OCI-LY7 (cell line): Measurements from ENCODE around the gene TMEM9B.

Experiments used
- EZH2phosphoT487 ChIP-seq: fragments of 200-600 bp; sonication (generic); IDR thresholded peaks from 2 replicates; pipeline ENCODE4 v1.6.1; 2018; ENCODE audit warnings: low read depth, borderline replicate concordance, mild to moderate bottlenecking, mixed run types, antibody characterized with exemption, low read length, moderate library complexity, mixed read lengths
- TF ChIP-seq, protein P1 (sequence below): fragments of 200-600 bp; sonication (generic); conservative IDR thresholded peaks from 2 replicates; pipeline ENCODE4 v1.5.1; 2014; ENCODE audit warnings: mild to moderate bottlenecking, antibody characterized with exemption, low read length, moderate library complexity, mixed read lengths

DNA sequence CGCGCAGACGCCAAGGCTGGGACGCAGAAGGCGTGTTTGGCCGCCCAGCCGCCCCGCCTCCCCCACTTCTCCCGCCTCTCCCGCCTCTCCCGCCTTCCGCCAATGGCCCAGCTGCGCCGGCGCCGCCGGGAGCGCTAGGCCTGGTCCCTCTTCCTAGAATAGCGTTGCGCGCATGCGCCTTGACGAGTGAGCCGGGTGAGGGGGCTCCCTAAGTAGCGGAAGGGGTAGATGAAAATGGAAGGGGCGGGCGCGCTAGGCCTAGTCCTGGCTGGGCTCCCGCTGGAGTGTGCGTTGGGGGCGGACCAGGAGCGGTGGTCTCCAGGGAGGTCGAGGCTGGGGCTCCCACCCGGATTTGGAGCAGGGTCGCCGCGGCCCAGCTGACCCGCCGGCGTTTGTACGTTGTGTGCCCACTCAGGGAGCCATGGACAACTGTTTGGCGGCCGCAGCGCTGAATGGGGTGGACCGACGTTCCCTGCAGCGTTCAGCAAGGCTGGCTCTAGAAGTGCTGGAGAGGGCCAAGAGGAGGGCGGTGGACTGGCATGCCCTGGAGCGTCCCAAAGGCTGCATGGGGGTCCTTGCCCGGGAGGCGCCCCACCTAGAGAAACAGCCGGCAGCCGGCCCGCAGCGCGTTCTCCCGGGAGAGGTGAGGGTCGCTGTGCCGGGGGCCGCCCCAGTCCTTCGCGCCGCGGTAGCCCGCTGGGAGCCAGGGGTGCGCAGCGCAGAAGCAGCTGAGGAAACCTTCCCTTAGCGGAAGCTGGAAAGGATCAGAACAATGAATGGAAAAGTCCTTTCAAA is 53.0 kb downstream of the TMEM9B start, which contains the start of gene AKIP1:
- TF ChIP-seq, protein P1, sequence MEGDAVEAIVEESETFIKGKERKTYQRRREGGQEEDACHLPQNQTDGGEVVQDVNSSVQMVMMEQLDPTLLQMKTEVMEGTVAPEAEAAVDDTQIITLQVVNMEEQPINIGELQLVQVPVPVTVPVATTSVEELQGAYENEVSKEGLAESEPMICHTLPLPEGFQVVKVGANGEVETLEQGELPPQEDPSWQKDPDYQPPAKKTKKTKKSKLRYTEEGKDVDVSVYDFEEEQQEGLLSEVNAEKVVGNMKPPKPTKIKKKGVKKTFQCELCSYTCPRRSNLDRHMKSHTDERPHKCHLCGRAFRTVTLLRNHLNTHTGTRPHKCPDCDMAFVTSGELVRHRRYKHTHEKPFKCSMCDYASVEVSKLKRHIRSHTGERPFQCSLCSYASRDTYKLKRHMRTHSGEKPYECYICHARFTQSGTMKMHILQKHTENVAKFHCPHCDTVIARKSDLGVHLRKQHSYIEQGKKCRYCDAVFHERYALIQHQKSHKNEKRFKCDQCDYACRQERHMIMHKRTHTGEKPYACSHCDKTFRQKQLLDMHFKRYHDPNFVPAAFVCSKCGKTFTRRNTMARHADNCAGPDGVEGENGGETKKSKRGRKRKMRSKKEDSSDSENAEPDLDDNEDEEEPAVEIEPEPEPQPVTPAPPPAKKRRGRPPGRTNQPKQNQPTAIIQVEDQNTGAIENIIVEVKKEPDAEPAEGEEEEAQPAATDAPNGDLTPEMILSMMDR: no peak
- TF ChIP-seq EZH2phosphoT487: no peak
